ENCODE data around the gene FMN2.

- TF ChIP-seq, protein P1, sequence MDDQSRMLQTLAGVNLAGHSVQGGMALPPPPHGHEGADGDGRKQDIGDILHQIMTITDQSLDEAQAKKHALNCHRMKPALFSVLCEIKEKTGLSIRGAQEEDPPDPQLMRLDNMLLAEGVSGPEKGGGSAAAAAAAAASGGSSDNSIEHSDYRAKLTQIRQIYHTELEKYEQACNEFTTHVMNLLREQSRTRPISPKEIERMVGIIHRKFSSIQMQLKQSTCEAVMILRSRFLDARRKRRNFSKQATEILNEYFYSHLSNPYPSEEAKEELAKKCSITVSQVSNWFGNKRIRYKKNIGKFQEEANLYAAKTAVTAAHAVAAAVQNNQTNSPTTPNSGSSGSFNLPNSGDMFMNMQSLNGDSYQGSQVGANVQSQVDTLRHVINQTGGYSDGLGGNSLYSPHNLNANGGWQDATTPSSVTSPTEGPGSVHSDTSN (IDR thresholded peaks at IDR 0.05), result no peak
- TF ChIP-seq JUN (IDR thresholded peaks at IDR 0.05) (no peak), POLR2A (IDR thresholded peaks at IDR 0.05; ENCODE audit: low read length) (no peak), NPAS2 (CRISPR knock-in tag; IDR thresholded peaks at IDR 0.05; ENCODE audit: borderline replicate concordance) (no peak), JUNB (IDR thresholded peaks at IDR 0.05) (peak; percentile 41; the same call in 1 of the 2 replicates), RAD21 (conservative IDR thresholded peaks at IDR 0.05 in 1 of 2, IDR thresholded peaks at IDR 0.05 in 1 of 2) (no peak), EHMT2 (IDR thresholded peaks at IDR 0.05; ENCODE audit: low read depth) (no peak), MAZ (IDR thresholded peaks at IDR 0.05; ENCODE audit: borderline replicate concordance, low read depth, low read length) (no peak), HDAC2 (IDR thresholded peaks at IDR 0.05) (no peak), ZSCAN20 (CRISPR knock-in tag; IDR thresholded peaks at IDR 0.05) (no peak), CEBPB (IDR thresholded peaks at IDR 0.05) (no peak)
- TF ChIP-seq, protein P2, sequence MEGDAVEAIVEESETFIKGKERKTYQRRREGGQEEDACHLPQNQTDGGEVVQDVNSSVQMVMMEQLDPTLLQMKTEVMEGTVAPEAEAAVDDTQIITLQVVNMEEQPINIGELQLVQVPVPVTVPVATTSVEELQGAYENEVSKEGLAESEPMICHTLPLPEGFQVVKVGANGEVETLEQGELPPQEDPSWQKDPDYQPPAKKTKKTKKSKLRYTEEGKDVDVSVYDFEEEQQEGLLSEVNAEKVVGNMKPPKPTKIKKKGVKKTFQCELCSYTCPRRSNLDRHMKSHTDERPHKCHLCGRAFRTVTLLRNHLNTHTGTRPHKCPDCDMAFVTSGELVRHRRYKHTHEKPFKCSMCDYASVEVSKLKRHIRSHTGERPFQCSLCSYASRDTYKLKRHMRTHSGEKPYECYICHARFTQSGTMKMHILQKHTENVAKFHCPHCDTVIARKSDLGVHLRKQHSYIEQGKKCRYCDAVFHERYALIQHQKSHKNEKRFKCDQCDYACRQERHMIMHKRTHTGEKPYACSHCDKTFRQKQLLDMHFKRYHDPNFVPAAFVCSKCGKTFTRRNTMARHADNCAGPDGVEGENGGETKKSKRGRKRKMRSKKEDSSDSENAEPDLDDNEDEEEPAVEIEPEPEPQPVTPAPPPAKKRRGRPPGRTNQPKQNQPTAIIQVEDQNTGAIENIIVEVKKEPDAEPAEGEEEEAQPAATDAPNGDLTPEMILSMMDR (IDR thresholded peaks at IDR 0.05), result no peak
- TF ChIP-seq, protein P3, sequence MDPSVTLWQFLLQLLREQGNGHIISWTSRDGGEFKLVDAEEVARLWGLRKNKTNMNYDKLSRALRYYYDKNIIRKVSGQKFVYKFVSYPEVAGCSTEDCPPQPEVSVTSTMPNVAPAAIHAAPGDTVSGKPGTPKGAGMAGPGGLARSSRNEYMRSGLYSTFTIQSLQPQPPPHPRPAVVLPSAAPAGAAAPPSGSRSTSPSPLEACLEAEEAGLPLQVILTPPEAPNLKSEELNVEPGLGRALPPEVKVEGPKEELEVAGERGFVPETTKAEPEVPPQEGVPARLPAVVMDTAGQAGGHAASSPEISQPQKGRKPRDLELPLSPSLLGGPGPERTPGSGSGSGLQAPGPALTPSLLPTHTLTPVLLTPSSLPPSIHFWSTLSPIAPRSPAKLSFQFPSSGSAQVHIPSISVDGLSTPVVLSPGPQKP (IDR thresholded peaks at IDR 0.05; ENCODE audit: low read depth, low read length), result no peak
Measured at GRCh38 chr1:240417317-240417716, 325.6 kb downstream of the FMN2 start.
